HG02610 (cell line): ENCODE results near the gene ZSWIM3.

Experiments
- ATAC-seq: cut with Tn5 transposase; IDR thresholded peaks from one replicate; pipeline ENCODE4 v1.9.1; 2021; ENCODE audit warnings: mild to moderate bottlenecking, moderate library complexity; ENCODE audit not compliant: unreplicated experiment

ZSWIM3 gene

DNA sequence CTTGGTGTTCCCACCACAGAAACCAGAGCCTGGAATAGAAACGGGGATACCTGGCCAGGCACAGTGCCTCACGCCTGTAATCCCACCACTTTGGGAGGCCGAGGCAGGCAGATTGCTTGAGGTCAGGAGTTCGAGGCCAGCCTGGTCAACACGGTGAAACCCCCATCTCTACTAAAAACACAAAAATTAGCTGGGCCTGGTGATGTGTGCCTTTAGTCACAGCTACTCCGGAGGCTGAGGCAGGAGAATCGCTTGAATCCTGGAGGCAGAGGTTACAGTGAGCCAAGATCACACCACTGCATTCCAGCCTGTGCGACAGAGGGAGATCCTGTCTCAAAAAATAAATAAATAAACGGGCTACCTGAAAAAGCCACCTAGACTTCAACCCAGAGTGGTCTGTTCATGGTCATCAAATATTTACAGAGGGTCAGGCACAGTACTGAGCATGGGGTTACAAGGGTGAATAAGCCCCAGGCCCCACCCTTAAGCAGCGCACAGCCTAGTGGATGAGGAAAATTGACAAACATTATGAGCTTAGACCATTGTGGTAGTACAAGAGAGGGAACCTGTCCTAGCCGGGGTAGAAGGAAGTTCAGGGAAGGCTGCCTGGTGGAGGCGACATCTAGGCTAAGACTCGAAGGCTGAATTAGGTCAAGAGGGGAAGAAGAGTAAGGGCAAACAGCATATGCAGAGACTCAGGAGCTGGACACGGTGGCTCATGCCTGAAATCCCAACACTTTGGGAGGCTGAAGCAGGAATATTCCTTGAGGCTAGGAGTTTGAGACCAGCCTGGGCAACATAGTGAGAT is 69.9 kb downstream of the ZSWIM3 start:
- no peak for ATAC-seq
